Neuron (in vitro differentiated cells): ENCODE measurements around the gene KCNJ18.
"Not testable (repeated sequence)": the region's sequence is repeated elsewhere in the genome, so short reads cannot be mapped to it uniquely, and the experiment has no call there.

Experiments
- H2AFZ ChIP-seq: one replicate; pipeline ENCODE4 v1.6.1; 2013; ENCODE audit warnings: low read depth, mild to moderate bottlenecking, inconsistent platforms, low read length, moderate library complexity
- H3K27me3 ChIP-seq: one replicate; pipeline ENCODE4 v1.6.1; 2013; ENCODE audit warnings: low read length; ENCODE audit not compliant: insufficient read depth
- H3K36me3 ChIP-seq: one replicate; pipeline ENCODE4 v1.6.1; 2013; ENCODE audit warnings: low read length; ENCODE audit not compliant: insufficient read depth
- H3K4me1 ChIP-seq: one replicate; pipeline ENCODE4 v1.6.1; 2013; ENCODE audit warnings: low read length; ENCODE audit not compliant: insufficient read depth
- H3K4me3 ChIP-seq: 2 replicates; pipeline ENCODE4 v1.5.1; 2013; ENCODE audit warnings: mild to moderate bottlenecking, low read length, moderate library complexity
- H3K9me3 ChIP-seq: one replicate; pipeline ENCODE4 v1.6.1; 2013; ENCODE audit warnings: low read length

KCNJ18 gene

DNA sequence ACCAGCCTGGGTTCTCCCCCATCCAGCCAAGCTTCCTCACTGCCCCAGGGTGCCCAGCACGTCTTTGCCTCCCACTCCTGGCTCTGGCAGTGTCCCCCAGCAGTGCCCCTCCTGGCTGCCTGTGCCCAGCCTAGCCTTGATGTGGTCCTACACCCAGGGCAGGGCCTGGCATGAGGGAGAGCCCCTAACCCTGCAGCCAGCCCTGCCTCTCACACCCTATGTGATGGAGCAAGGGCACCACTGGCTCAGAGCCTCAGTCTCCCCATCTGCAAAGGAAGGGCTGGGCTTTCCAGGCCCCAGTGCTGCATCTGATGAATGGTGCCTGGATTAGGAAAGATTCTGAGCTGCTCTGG lies 5.2 kb downstream of the KCNJ18 start:
- not testable (repeated sequence) for H3K27me3 ChIP-seq, H3K4me1 ChIP-seq, H3K9me3 ChIP-seq, H2AFZ ChIP-seq, H3K36me3 ChIP-seq, H3K4me3 ChIP-seq

DNA sequence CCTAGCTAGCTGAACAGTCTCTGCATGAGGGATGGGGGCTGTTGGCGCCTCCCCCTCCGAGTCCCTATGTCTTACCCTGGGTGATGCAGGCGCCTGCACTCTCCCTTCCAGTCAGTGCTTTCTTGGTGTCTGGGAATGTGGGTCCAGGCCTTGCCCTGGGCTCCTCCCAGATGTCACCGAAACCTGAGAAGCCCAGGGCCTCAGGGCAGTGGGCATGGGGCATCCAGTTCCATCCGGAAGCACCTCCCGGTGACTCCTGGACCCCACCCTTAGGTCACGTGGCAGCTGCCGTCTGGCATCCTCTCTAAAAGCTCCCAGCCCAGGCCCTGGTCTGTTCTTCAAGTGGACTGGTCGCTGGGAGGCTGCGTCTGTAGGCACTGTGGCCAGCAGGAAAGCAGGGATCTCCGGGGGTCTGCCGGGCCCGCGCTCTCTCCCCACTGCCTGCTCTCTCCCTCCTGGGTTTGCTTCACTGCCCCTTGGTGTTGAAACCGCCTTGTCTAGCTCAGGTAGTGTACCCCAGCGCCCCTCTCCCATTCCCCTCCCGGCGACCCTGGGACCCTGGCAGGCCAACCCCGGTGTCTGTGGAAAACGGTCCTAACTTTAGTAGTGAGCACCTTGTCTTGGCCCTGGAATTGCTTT lies 6.2 kb downstream of the KCNJ18 start:
- H3K27me3 ChIP-seq, H2AFZ ChIP-seq, H3K9me3 ChIP-seq, H3K4me1 ChIP-seq, H3K36me3 ChIP-seq, H3K4me3 ChIP-seq: not testable (repeated sequence)

DNA sequence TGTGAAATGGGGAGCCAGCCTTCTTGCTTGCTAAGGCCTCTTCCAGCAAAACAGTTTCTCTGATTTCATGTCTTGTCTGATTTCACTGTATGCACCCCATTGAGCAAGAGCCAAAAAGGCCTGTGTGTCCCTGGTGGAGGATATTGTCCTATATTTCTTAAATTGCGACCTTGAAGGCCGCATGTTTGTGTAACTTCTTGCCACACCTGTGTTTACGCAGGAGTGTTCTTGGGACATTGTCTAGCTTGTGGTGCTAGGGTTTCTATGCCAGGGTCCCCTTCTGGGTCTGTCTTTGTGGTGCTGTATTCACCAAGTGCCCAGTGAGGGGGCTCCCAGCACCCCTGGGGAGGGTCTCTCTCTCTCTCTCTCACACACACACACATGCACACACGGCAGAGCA lies 6.8 kb downstream of the KCNJ18 start:
- not testable (repeated sequence) for H3K36me3 ChIP-seq, H2AFZ ChIP-seq, H3K27me3 ChIP-seq, H3K4me3 ChIP-seq, H3K4me1 ChIP-seq, H3K9me3 ChIP-seq

GRCh38 chr17:21699573-21700236 lies 7.4 kb downstream of the KCNJ18 start:
- not testable (repeated sequence) for H3K36me3 ChIP-seq, H3K4me1 ChIP-seq, H3K4me3 ChIP-seq, H2AFZ ChIP-seq, H3K27me3 ChIP-seq, H3K9me3 ChIP-seq

- not testable (repeated sequence) for H3K36me3 ChIP-seq, H3K4me3 ChIP-seq, H2AFZ ChIP-seq, H3K9me3 ChIP-seq, H3K27me3 ChIP-seq, H3K4me1 ChIP-seq
These were observed 8.8 kb downstream of the KCNJ18 start for GRCh38 chr17:21701090-21701489.

- not testable (repeated sequence) for H3K4me3 ChIP-seq, H3K9me3 ChIP-seq, H3K36me3 ChIP-seq, H2AFZ ChIP-seq, H3K27me3 ChIP-seq, H3K4me1 ChIP-seq
These were observed 9.7 kb downstream of the KCNJ18 start for GRCh38 chr17:21702029-21702428.

GRCh38 chr17:21702521-21702920 lies 10.2 kb downstream of the KCNJ18 start:
- H2AFZ ChIP-seq, H3K27me3 ChIP-seq, H3K4me1 ChIP-seq, H3K9me3 ChIP-seq, H3K4me3 ChIP-seq, H3K36me3 ChIP-seq: not testable (repeated sequence)

GRCh38 chr17:21702940-21703640 lies 10.8 kb downstream of the KCNJ18 start:
- H2AFZ ChIP-seq, H3K27me3 ChIP-seq, H3K9me3 ChIP-seq, H3K4me1 ChIP-seq, H3K4me3 ChIP-seq, H3K36me3 ChIP-seq: not testable (repeated sequence)

GRCh38 chr17:21703891-21704872 lies 11.9 kb downstream of the KCNJ18 start:
- not testable (repeated sequence) for H3K4me3 ChIP-seq, H3K4me1 ChIP-seq, H3K9me3 ChIP-seq, H3K36me3 ChIP-seq, H3K27me3 ChIP-seq, H2AFZ ChIP-seq

- no peaks in the 10 kb centered on the region for H3K36me3 ChIP-seq
- no peak overlapping the region for H3K4me3 ChIP-seq
- H3K9me3 ChIP-seq, result no peaks in the 10 kb centered on the region
These were observed 12.8 kb downstream of the KCNJ18 start for GRCh38 chr17:21705021-21705601.

GRCh38 chr17:21705746-21706145 lies 13.4 kb downstream of the KCNJ18 start:
- not testable (repeated sequence) for H2AFZ ChIP-seq, H3K4me1 ChIP-seq, H3K9me3 ChIP-seq, H3K27me3 ChIP-seq, H3K36me3 ChIP-seq, H3K4me3 ChIP-seq

More at GRCh38 chr17:21705021-21705601, 12.8 kb downstream of the KCNJ18 start:
- Histone ChIP-seq H2AFZ (no peak overlapping the region), H3K4me1 (no peaks in the 10 kb centered on the region), H3K27me3 (peaks cover 3% of the 10 kb centered on the region)

GRCh38 chr17:21706546-21706945 lies 14.2 kb downstream of the KCNJ18 start:
- not testable (repeated sequence) for H3K4me3 ChIP-seq, H3K36me3 ChIP-seq, H3K27me3 ChIP-seq, H2AFZ ChIP-seq, H3K9me3 ChIP-seq, H3K4me1 ChIP-seq

- not testable (repeated sequence) for H3K4me1 ChIP-seq, H3K9me3 ChIP-seq
These were observed 14.8 kb downstream of the KCNJ18 start for GRCh38 chr17:21707131-21707530.

More at GRCh38 chr17:21707131-21707530, 14.8 kb downstream of the KCNJ18 start:
- H3K4me3 ChIP-seq, H3K36me3 ChIP-seq, H3K27me3 ChIP-seq, H2AFZ ChIP-seq: not testable (repeated sequence)
